Brain pericyte (primary cell): ENCODE data around the gene ALOX15B.

Experiments used
- DNase-seq: peaks from one replicate; pipeline ENCODE4 v3.0.0-alpha.2; 2012; ENCODE audit warnings: low read depth, low spot score

ALOX15B gene, protein sequence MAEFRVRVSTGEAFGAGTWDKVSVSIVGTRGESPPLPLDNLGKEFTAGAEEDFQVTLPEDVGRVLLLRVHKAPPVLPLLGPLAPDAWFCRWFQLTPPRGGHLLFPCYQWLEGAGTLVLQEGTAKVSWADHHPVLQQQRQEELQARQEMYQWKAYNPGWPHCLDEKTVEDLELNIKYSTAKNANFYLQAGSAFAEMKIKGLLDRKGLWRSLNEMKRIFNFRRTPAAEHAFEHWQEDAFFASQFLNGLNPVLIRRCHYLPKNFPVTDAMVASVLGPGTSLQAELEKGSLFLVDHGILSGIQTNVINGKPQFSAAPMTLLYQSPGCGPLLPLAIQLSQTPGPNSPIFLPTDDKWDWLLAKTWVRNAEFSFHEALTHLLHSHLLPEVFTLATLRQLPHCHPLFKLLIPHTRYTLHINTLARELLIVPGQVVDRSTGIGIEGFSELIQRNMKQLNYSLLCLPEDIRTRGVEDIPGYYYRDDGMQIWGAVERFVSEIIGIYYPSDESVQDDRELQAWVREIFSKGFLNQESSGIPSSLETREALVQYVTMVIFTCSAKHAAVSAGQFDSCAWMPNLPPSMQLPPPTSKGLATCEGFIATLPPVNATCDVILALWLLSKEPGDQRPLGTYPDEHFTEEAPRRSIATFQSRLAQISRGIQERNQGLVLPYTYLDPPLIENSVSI

DNA sequence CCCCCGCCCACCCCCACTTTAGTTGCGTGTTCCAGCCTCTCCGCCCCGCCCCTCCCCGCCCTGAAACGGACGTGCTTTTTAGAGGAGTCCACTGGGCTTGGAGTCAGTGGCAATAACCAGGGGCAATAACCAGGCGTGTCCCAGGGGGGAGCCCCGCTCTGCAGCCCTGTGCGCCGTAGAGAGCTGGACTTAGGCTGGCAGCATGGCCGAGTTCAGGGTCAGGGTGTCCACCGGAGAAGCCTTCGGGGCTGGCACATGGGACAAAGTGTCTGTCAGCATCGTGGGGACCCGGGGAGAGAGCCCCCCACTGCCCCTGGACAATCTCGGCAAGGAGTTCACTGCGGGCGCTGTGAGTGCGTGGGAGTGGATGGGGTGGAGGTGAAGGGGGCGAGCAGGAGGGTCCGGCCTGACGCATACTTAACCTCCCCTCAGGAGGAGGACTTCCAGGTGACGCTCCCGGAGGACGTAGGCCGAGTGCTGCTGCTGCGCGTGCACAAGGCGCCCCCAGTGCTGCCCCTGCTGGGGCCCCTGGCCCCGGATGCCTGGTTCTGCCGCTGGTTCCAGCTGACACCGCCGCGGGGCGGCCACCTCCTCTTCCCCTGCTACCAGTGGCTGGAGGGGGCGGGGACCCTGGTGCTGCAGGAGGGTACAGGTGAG, at the start of gene ALOX15B:
TSS of gene ALOX15B (plus strand) at position 106 of the 657 bp plus-strand sequence. CDS start at position 203, 97 bp downstream.
- no peak for DNase-seq

- peak; percentile 8 for DNase-seq
These were observed 48.8 kb upstream of the ALOX15B start for GRCh38 chr17:7989781-7990655.

DNA sequence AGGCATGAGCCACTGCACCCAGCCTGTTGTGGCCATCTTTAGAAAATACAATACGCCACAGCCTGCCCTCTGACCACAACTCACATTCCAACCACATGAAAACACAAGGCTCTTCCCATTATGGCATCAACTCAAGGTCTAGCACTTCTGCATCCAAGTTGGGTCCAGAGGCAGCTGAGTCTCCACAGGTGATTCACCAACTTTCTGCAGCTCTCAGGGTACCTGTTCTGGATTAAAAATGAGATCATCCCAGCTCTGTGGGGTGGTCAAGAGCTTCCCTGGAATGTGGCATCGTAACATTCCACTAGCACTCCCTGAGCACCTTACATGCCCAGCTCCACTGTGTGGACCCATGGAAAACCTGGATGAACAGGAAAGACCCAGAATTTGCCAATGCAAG, 46.3 kb upstream of the ALOX15B start:
- DNase-seq = no peak

DNA sequence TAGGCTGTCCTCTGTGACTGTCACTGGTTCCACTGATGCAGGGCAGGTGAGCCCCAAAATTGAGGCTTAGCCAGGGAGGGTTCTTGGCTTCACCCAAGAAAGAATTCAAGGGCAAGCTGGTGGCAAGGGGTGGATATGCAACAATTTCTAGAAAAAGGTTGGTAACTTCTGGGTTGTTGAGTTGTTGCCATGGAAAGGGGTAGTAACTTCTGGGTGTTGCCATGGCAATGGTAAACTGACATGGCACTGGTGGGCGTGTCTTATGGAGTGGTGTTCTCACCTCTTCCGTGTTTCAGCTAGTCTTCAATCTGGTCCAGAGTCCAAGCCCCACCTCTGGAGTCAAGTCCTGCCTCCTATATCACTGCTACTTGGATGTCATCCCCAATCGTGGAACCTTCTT, 45.9 kb upstream of the ALOX15B start:
- no peak for DNase-seq

DNA sequence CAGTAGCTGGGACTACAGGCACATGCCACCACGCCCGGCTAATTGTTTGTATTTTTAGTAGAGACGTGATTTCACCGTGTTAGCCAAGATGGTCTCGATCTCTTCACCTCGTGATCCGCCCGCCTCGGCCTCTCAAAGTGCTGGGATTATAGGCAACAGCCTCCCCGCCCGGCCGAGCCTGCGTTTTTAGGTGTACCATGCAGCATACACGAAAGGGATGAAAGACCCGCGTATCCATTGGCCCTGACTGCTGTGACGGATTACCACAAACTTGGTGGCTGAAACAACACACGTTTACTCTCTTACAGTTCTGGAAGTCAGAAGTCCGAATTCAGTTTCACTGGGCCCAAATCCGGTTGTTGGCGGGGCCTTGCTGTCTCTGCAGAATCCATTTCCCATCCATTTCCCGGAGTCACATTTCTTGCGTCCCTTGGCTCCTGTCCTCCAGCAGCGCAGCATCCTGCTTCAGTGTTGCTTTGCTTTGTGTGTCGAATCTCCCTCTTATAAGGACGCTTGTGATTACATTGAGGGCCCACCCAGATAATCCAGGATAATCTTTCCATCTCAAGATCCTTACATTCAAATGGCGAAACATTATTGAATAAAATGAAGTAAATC, 44.8 kb upstream of the ALOX15B start:
- no peak for DNase-seq

DNA sequence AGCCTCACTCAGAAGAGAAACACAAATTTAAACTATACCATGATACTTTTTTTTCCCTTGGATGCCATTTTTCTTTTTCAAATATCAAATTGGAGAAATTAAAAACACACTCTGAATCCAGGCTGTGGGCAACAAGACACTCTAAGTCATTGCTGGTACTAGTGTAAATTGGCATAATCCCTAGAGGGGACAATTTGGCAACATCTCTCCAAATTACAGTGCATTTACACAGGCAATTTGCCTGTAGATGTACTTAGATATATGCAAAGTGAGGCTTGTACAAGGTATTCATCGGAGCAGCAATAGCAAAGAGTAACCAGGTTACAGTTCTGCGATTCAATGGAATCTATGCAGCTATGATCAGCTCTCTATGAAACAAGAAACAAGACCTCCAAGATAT, 43.1 kb upstream of the ALOX15B start:
- DNase-seq = no peak

DNA sequence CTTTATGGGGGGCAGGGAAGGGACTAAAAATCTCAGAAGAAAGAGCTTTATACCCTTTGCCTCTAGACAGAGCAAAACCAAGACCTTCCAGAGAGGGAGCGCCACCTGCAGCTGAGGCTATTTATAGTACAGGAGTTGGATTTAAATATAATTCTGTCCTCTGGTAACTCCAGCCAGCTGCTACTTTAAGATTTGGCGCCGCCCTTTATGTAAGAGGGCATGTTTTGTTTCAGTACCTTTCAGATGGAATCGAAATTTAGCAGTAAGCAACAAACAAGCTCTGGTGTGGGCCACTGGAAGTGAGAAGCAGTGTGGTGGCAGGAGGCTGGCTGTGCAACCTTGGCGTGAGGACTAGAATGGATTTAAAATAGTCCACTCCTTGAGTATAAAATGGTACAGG, 41.7 kb upstream of the ALOX15B start:
- no peak for DNase-seq

GRCh38 chr17:8001976-8002720, 36.7 kb upstream of the ALOX15B start, which contains the start of gene GUCY2D:
Gene GUCY2D, plus strand, starts transcription at chr17:8002615. Its CDS starts 433 bp downstream, at chr17:8003048.
- no peak for DNase-seq

GRCh38 chr17:8002721-8003593, 35.9 kb upstream of the ALOX15B start:
- no peak for DNase-seq

- DNase-seq = no peak
These were observed 35.2 kb upstream of the ALOX15B start for GRCh38 chr17:8003594-8004181.

GRCh38 chr17:8004899-8005298, 34.0 kb upstream of the ALOX15B start:
- DNase-seq = no peak

GRCh38 chr17:8005357-8005756, 33.5 kb upstream of the ALOX15B start:
- DNase-seq = no peak

GRCh38 chr17:8005967-8006730, 32.7 kb upstream of the ALOX15B start:
- no peak for DNase-seq

DNA sequence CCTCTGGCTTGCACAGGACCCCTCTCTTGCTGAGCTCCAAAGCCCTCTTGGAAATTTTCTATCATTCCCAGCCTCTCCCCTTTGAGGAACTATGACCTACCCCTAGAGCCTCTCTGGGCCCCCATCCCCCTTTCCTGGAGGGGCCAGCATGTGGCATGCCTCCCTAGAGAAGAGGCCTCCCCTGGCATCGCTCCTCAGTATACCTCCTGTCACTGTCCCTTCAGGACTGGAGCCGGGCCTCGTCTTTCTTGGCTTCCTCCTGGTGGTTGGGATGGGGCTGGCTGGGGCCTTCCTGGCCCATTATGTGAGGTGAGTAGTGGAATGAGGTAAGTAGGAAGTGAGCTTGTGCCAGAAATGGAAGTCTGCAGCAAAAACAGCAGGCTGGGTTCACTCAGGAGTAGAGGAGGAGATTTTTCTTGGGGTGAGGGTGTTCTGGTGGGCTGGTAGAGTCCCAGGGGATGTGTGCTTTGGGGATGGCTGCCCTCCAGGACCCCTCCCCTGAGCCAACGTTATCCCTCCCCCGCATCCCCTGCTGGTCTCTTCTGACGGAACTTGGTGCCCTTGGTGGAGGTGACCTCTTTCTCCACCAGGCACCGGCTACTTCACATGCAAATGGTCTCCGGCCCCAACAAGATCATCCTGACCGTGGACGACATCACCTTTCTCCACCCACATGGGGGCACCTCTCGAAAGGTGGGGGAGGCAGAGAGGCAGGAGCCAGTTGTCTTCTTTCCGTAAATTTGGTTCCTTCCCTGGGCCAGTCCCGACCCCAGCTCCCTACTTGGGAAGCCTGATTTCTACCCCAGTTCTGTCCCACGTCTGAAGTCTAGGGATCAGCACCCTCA, 31.8 kb upstream of the ALOX15B start:
- no peak for DNase-seq

GRCh38 chr17:8007836-8008235, 31.0 kb upstream of the ALOX15B start:
- no peak for DNase-seq

GRCh38 chr17:8012045-8012580, 26.7 kb upstream of the ALOX15B start:
- no peak for DNase-seq
